Head of caudate nucleus (tissue), 42 donors: Measurements from ENCODE around the gene RNF17.

Experiments used
- DNase-seq, 42 donors: peaks; one replicate each; pipeline versions ENCODE4 v3.0.0 to v3.0.0-alpha.2; 2020 to 2021; ENCODE audit warnings: mixed read lengths in 7 of 42
- intact Hi-C: fragments of 100-400 bp; cut with DNase I; formaldehyde crosslinking; loops from one replicate; pipeline ENCODE4 v1.15.0; 2022

The RNF17 gene

GRCh38 chr13:24925318-24926231 lies 161.6 kb downstream of the RNF17 start:
- intact Hi-C loops, result no loop called here
- DNase-seq, result no peak

GRCh38 chr13:24927810-24928404 lies 163.9 kb downstream of the RNF17 start:
- intact Hi-C loops, result no loop called here
- no peak for DNase-seq

- DNase-seq, result no peak
- intact Hi-C loops, result no loop called here
Measured at GRCh38 chr13:24929196-24929595, 165.2 kb downstream of the RNF17 start.
